Smooth muscle cell (in vitro differentiated cells): ENCODE results near the gene ERP29. TPM values are rescaled to one million over a fixed set of nuclear protein-coding genes. Genes with fewer than 3 reads are reported as not detected.

ENCODE experiments used
- DNase-seq: peaks from one replicate; lab custom pipeline; 2025; ENCODE audit not compliant: unreplicated experiment; lab: John Stamatoyannopoulos, UW
- H2AFZ ChIP-seq: fragments of 200-600 bp; sonication (generic); 2 replicates; pipeline ENCODE4 v1.6.0; 2016; ENCODE audit warnings: antibody characterized with exemption, low read depth, mild to moderate bottlenecking
- H3F3A ChIP-seq: fragments of 200-600 bp; sonication (generic); 2 replicates; pipeline ENCODE4 v1.6.0; 2017; ENCODE audit warnings: antibody characterized with exemption, low read depth
- H3K27ac ChIP-seq: fragments of 200-600 bp; sonication (generic); 2 replicates; pipeline ENCODE4 v1.5.1; 2016; ENCODE audit warnings: low read depth, mild to moderate bottlenecking
- H3K27me3 ChIP-seq: fragments of 200-600 bp; sonication (generic); 2 replicates; pipeline ENCODE4 v1.6.1; 2016; ENCODE audit warnings: low read depth, mild to moderate bottlenecking
- H3K36me3 ChIP-seq: fragments of 200-600 bp; sonication (generic); 2 replicates; pipeline ENCODE4 v1.5.1; 2016; ENCODE audit warnings: low read depth
- H3K4me1 ChIP-seq: fragments of 200-600 bp; sonication (generic); 2 replicates; pipeline ENCODE4 v1.5.1; 2016; ENCODE audit warnings: low read depth
- H3K4me2 ChIP-seq: fragments of 200-600 bp; sonication (generic); 2 replicates; pipeline ENCODE4 v1.6.0; 2016; ENCODE audit warnings: mild to moderate bottlenecking
- H3K4me3 ChIP-seq: fragments of 200-600 bp; sonication (generic); 2 replicates; pipeline ENCODE4 v1.5.1; 2016; ENCODE audit warnings: mild to moderate bottlenecking
- H3K79me2 ChIP-seq: fragments of 200-600 bp; sonication (generic); 2 replicates; pipeline ENCODE4 v1.6.0; 2016; ENCODE audit warnings: low read depth, mild to moderate bottlenecking
- H3K9ac ChIP-seq: fragments of 200-600 bp; sonication (generic); 2 replicates; pipeline ENCODE4 v1.6.0; 2016; ENCODE audit warnings: low read depth
- H3K9me3 ChIP-seq: fragments of 200-600 bp; sonication (generic); replicated peaks from 2 replicates; pipeline ENCODE4 v1.5.1; 2016; ENCODE audit warnings: low read depth
- H4K20me1 ChIP-seq: fragments of 200-600 bp; sonication (generic); 2 replicates; pipeline ENCODE4 v1.6.0; 2016; ENCODE audit warnings: low read depth
- WGBS: methylation state at CpG from one replicate; pipeline ENCODE4 v1.1.7; 2016; ENCODE audit warnings: low lambda C conversion rate; 5-methylcytosine and 5-hydroxymethylcytosine counted together
- microRNA-seq: library from miRNA; unstranded; fragments of <30 nt; microRNA quantifications from one replicate; pipeline ENCODE4, GENCODE V29; 2016; ENCODE audit warnings: borderline number of aligned reads
- polyA plus RNA-seq: library from polyadenylated mRNA; unstranded; fragments of >200 nt; fragmentation: Nextera tagmentation; extraction: Ambion mirVana; gene quantifications from 2 replicates; pipeline ENCODE4 v1.2.1, GENCODE V29; 2016
- small RNA-seq: library from RNA; depleted of rRNA; stranded (forward); fragments of <200 nt; gene quantifications from one replicate; pipeline ENCODE3, GENCODE V24; 2014
- total RNA-seq: library from RNA; depleted of rRNA; stranded (reverse); fragments of >200 nt; gene quantifications from 2 replicates; pipeline ENCODE4 v1.2.3, GENCODE V29; 2014
- TF ChIP-seq, protein P1 (sequence below): fragments of 200-600 bp; sonication (generic); IDR thresholded peaks from 2 replicates; pipeline ENCODE4 v1.5.1; 2017; ENCODE audit warnings: borderline replicate concordance, mild to moderate bottlenecking, antibody characterized with exemption; ENCODE audit not compliant: insufficient read depth, poor library complexity, severe bottlenecking

The ERP29 gene
- total and polyA plus RNA-seq, 2 experiments from 2014 or later: 44.2 to 118 TPM

DNA sequence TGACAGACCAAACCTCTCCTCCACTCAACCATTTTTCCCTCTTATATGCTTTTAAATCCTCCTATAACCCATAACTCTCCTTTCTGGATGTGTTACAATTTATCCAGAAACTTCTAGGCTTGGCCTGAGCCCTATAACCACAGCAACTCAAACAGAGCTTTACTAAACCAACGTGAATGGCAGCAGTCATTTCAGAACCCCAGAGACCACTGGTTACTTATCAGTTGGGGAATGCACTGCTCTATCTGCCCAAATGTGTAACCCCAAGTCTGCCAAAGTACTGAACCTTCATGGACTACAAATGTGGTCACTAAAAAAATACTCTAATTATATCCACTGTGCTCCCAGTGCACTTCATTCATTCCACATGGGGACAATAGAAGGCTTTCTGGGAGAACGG lies 53.3 kb downstream of the ERP29 start:
- no peak for DNase-seq
- Histone ChIP-seq H3F3A (no peaks in the 10 kb centered on the region), H3K4me3 (no peak overlapping the region), H3K27me3 (no peaks in the 10 kb centered on the region), H4K20me1 (no peaks in the 10 kb centered on the region), H3K9ac (no peak overlapping the region), H3K4me1 (no peaks in the 10 kb centered on the region), H3K27ac (no peak overlapping the region), H3K36me3 (peaks cover 33% of the 10 kb centered on the region), H2AFZ (no peak overlapping the region), H3K4me2 (no peak overlapping the region), H3K9me3 (no peaks in the 10 kb centered on the region), H3K79me2 (no peaks in the 10 kb centered on the region)
- TF ChIP-seq, protein P1, sequence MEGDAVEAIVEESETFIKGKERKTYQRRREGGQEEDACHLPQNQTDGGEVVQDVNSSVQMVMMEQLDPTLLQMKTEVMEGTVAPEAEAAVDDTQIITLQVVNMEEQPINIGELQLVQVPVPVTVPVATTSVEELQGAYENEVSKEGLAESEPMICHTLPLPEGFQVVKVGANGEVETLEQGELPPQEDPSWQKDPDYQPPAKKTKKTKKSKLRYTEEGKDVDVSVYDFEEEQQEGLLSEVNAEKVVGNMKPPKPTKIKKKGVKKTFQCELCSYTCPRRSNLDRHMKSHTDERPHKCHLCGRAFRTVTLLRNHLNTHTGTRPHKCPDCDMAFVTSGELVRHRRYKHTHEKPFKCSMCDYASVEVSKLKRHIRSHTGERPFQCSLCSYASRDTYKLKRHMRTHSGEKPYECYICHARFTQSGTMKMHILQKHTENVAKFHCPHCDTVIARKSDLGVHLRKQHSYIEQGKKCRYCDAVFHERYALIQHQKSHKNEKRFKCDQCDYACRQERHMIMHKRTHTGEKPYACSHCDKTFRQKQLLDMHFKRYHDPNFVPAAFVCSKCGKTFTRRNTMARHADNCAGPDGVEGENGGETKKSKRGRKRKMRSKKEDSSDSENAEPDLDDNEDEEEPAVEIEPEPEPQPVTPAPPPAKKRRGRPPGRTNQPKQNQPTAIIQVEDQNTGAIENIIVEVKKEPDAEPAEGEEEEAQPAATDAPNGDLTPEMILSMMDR: no peak
- 96% methylated on average over 2 of the region's 2 CpGs for WGBS

Small RNA genes within 50 kb of the gene (microRNA-seq; reads per million reads assigned to microRNA genes)
- not detected for gene MIR3657

Small RNA genes within 50 kb of the gene (small RNA-seq; reads per million reads assigned to genes)
- gene AC004024.1 (5.5 reads per million, percentile 65 among the genes with 10 or more reads in this experiment), gene MIR3657 (not detected), gene RF00019 (not detected)

Other genes starting within 250 kb of the ERP29 start
- gene ALDH2, start 246.5 kb upstream of the ERP29 start, total RNA-seq: 17.0 and 30.5 TPM in 2 replicates
- gene ALDH2, start 246.5 kb upstream of the ERP29 start, polyA plus RNA-seq: 54.6 and 75.3 TPM in 2 replicates
- gene MAPKAPK5, start 171.2 kb upstream of the ERP29 start, total RNA-seq: 29.8 and 32.6 TPM in 2 replicates
- gene MAPKAPK5, start 171.2 kb upstream of the ERP29 start, polyA plus RNA-seq: 45.6 and 46.1 TPM in 2 replicates
- gene TMEM116, start 261 bp upstream of the ERP29 start, total RNA-seq: 9.7 and 15.0 TPM in 2 replicates
- gene TMEM116, start 261 bp upstream of the ERP29 start, polyA plus RNA-seq: 5.0 and 5.7 TPM in 2 replicates
- gene NAA25, start 95.4 kb downstream of the ERP29 start, total RNA-seq: 19.1 and 19.8 TPM in 2 replicates
- gene NAA25, start 95.4 kb downstream of the ERP29 start, polyA plus RNA-seq: 13.1 and 14.7 TPM in 2 replicates
- 21.7 and 30.2 TPM in 2 replicates for gene TRAFD1, start 112.1 kb downstream of the ERP29 start, total RNA-seq
- gene TRAFD1, start 112.1 kb downstream of the ERP29 start, polyA plus RNA-seq: 40.7 and 44.8 TPM in 2 replicates